K562 (cell line): ENCODE data around the gene KMO. TPM values are rescaled to one million over a fixed set of nuclear protein-coding genes. Genes with fewer than 3 reads are reported as not detected.

Experiments used
- CBFA2T2 ChIP-seq: fragments of 450-650 bp; conservative IDR thresholded peaks from 2 replicates; pipeline ENCODE4 v1.6.1; 2017; ENCODE audit warnings: mild to moderate bottlenecking
- CBX5 ChIP-seq: IDR thresholded peaks from 2 replicates; pipeline ENCODE4 v1.6.1; 2014; ENCODE audit warnings: low read depth, borderline replicate concordance
- CXXC5 ChIP-seq: fragments of 250-450 bp; sonication (Bioruptor Pico); IDR thresholded peaks from 2 replicates; pipeline ENCODE4 v1.8.0; 2022; ENCODE audit warnings: inconsistent platforms, mild to moderate bottlenecking, moderate library complexity
- EP300 ChIP-seq: IDR thresholded peaks from 2 replicates; pipeline ENCODE4 v1.6.1; 2012; ENCODE audit warnings: low read length, improper control_type of control experiment
- FOXM1 ChIP-seq, 2 experiments: fragments of 450-650 bp in 1 of 2; sonication (generic) in 1 of 2; formaldehyde crosslinking in 1 of 2; IDR thresholded peaks; 2 replicates each; pipeline versions ENCODE4 v1.6.1 to v1.9.0; 2017 to 2022; ENCODE audit warnings: low read depth in 2 of 2, mild to moderate bottlenecking in 2 of 2, missing genetic modification reagents in 1 of 2, moderate library complexity in 1 of 2
- HDAC1 ChIP-seq, 2 experiments: fragments of 450-650 bp; IDR thresholded peaks; 2 replicates each; pipeline ENCODE4 v1.6.1; 2016 to 2017; ENCODE audit warnings: inconsistent platforms in 1 of 2, mild to moderate bottlenecking in 1 of 2, moderate library complexity in 1 of 2
- HMG20B ChIP-seq: fragments of 250-450 bp; sonication (Bioruptor Pico); IDR thresholded peaks from 2 replicates; pipeline ENCODE4 v1.5.0; 2021; ENCODE audit warnings: mild to moderate bottlenecking
- JUNB ChIP-seq: fragments of 450-650 bp; formaldehyde crosslinking; conservative IDR thresholded peaks from 2 replicates; pipeline ENCODE4 v1.4.0; 2020; ENCODE audit warnings: mild to moderate bottlenecking
- KAT2B ChIP-seq: IDR thresholded peaks from one replicate; pipeline ENCODE4 v1.6.1; 2012; ENCODE audit warnings: low read depth, mild to moderate bottlenecking, control low read depth, inconsistent platforms, low read length, moderate library complexity
- KHSRP ChIP-seq: fragments of 450-650 bp; IDR thresholded peaks from 2 replicates; pipeline ENCODE4 v1.6.1; 2017
- LEF1 ChIP-seq: fragments of 450-650 bp; IDR thresholded peaks from 2 replicates; pipeline ENCODE4 v1.6.1; 2016; ENCODE audit warnings: mild to moderate bottlenecking
- MLLT1 ChIP-seq, 2 experiments: fragments of 450-650 bp; IDR thresholded peaks; 2 replicates each; pipeline ENCODE4 v1.6.1; 2016
- NR2C1 ChIP-seq, 2 experiments: fragments of 450-650 bp; IDR thresholded peaks; 2 replicates each; pipeline ENCODE4 v1.6.1; 2017; ENCODE audit warnings: mild to moderate bottlenecking in 2 of 2, antibody characterized with exemption in 1 of 2, inconsistent platforms in 1 of 2, missing compliant biosample characterization in 1 of 2, missing genetic modification characterization in 1 of 2
- PHB2 ChIP-seq: fragments of 450-650 bp; IDR thresholded peaks from 2 replicates; pipeline ENCODE4 v1.6.1; 2017; ENCODE audit warnings: low read depth
- POLR2H ChIP-seq: IDR thresholded peaks from 2 replicates; pipeline ENCODE4 v1.6.1; 2016; ENCODE audit warnings: missing genetic modification characterization, low read depth, mild to moderate bottlenecking, control low read depth, missing compliant biosample characterization, moderate library complexity
- RFX5 ChIP-seq: IDR thresholded peaks from 2 replicates; pipeline ENCODE4 v1.6.1; 2011; ENCODE audit warnings: low read depth, mild to moderate bottlenecking, improper control_type of control experiment, low read length
- SMARCE1 ChIP-seq: fragments of 450-650 bp; IDR thresholded peaks from 2 replicates; pipeline ENCODE4 v1.7.1; 2016; ENCODE audit warnings: mild to moderate bottlenecking
- TAF15 ChIP-seq: fragments of 200-400 bp; formaldehyde crosslinking; IDR thresholded peaks from 2 replicates; pipeline ENCODE4 v1.6.1; 2017; ENCODE audit warnings: mild to moderate bottlenecking, low read depth, low read length, moderate library complexity
- TRIM28 ChIP-seq: fragments of 450-650 bp; IDR thresholded peaks from 2 replicates; pipeline ENCODE4 v1.6.1; 2017
- ZBTB12 ChIP-seq: fragments of 250-450 bp; sonication (Bioruptor Pico); IDR thresholded peaks from 2 replicates; pipeline ENCODE4 v1.4.0; 2020
- ZBTB5 ChIP-seq: fragments of 450-650 bp; IDR thresholded peaks from 2 replicates; pipeline ENCODE4 v1.6.1; 2017; ENCODE audit warnings: antibody characterized with exemption
- ZBTB7A ChIP-seq: IDR thresholded peaks from 2 replicates; pipeline ENCODE4 v1.6.1; 2011; ENCODE audit warnings: low read depth, mild to moderate bottlenecking, low read length, moderate library complexity, borderline replicate concordance; ENCODE audit not compliant: control insufficient read depth
- ZNF354B ChIP-seq: fragments of 250-450 bp; sonication (Bioruptor Pico); IDR thresholded peaks from 2 replicates; pipeline ENCODE4 v1.4.0; 2020
- ZNF449 ChIP-seq: fragments of 250-450 bp; sonication (Bioruptor Pico); IDR thresholded peaks from 2 replicates; pipeline ENCODE4 v1.8.0; 2022; ENCODE audit warnings: moderate library complexity, mild to moderate bottlenecking, inconsistent platforms
- ZNF830 ChIP-seq: fragments of 250-450 bp; sonication (Bioruptor Pico); IDR thresholded peaks from 2 replicates; pipeline ENCODE4 v1.5.0; 2021; ENCODE audit warnings: mild to moderate bottlenecking
- ZSCAN32 ChIP-seq: fragments of 450-650 bp; formaldehyde crosslinking; IDR thresholded peaks from 2 replicates; pipeline ENCODE4 v1.4.0; 2020; ENCODE audit warnings: mild to moderate bottlenecking, moderate library complexity
- polyA plus RNA-seq, 8 experiments: library from polyadenylated mRNA; depleted of rRNA in 4 of 8; stranded (reverse) in 5 of 8; unstranded in 3 of 8; fragments of >200 nt; fragmentation: Nextera tagmentation in 2 of 8; fragmentation: Illumina TruSeq in 1 of 8; extraction: Ambion mirVana in 2 of 8; extraction: Trizol in 1 of 8; gene quantifications; 2 replicates each; pipeline versions ENCODE4 v1.2.1 to v1.2.3, GENCODE V29; 2011 to 2014; ENCODE audit warnings: inconsistent platforms in 1 of 8, missing spikeins in 1 of 8
- total RNA-seq, 7 experiments: library from RNA; depleted of rRNA in 6 of 7; stranded (reverse); fragments of >200 nt in 6 of 7; fragmentation: Illumina TruSeq in 2 of 7; extraction: Trizol in 2 of 7; gene quantifications; 2 replicates each; pipeline versions ENCODE4 v1.2.1 to v1.2.3, GENCODE V29; 2011 to 2021; ENCODE audit warnings: low replicate concordance in 1 of 7

KMO gene
- total and polyA plus RNA-seq, 9 of the 15 experiments (the other 6 are each of a cell fraction or from before 2014, with no cell fraction given) = 0.01 to 0.11 (median 0.01) TPM; not detected in 6

GRCh38 chr1:241611063-241611462, 78.9 kb downstream of the KMO start (continued):
- no peak for TF ChIP-seq ZBTB12 (CRISPR knock-in tag)
- TF ChIP-seq ZNF830 = no peak
- TF ChIP-seq CXXC5 (CRISPR knock-in tag) = peak; percentile 51
- no peak for TF ChIP-seq POLR2H (tag)
- no peak for TF ChIP-seq LEF1
- no peak for TF ChIP-seq ZNF449 (CRISPR knock-in tag)
- TF ChIP-seq FOXM1 (IDR thresholded peaks at IDR 0.05; ENCODE audit: low read depth) = peak; percentile 54
- no peak for TF ChIP-seq FOXM1 (CRISPR knock-in tag; IDR thresholded peaks at IDR 0.05; ENCODE audit: low read depth)
- TF ChIP-seq TAF15 = no peak
- no peak; the same call in 1 of the 2 replicates for TF ChIP-seq NR2C1 (IDR thresholded peaks at IDR 0.05)
- TF ChIP-seq NR2C1 (tag; IDR thresholded peaks at IDR 0.05) = peak; percentile 60; the same call in 1 of the 2 replicates
- TF ChIP-seq ZBTB7A = no peak
- no peak for TF ChIP-seq RFX5
- TF ChIP-seq TRIM28 = 0 out of 2 replicates have a peak, but pooled peaks have one; percentile 67
- TF ChIP-seq MLLT1 (IDR thresholded peaks at IDR 0.05) = no peak
- no peak for TF ChIP-seq ZNF354B (CRISPR knock-in tag)
- TF ChIP-seq KHSRP = no peak
- TF ChIP-seq ZBTB5 = no peak
- TF ChIP-seq KAT2B = no peak
- no peak for TF ChIP-seq PHB2
- TF ChIP-seq ZSCAN32 = no peak
- TF ChIP-seq SMARCE1 = no peak
- no peak for TF ChIP-seq JUNB (CRISPR knock-in tag)
- TF ChIP-seq HDAC1 (IDR thresholded peaks at IDR 0.05) = peak in 1 of 2 experiments; percentile 37; a peak in 1 of 4 replicates
- peak; percentile 50 for TF ChIP-seq EP300
- no peak for TF ChIP-seq CBFA2T2
- TF ChIP-seq CBX5 = no peak
- TF ChIP-seq HMG20B (CRISPR knock-in tag) = no peak
